NB4 (cell line): ENCODE results near the gene SAMD14.

ENCODE experiments used
- DNase-seq: peaks from one replicate; pipeline ENCODE4 v3.0.0; 2010; ENCODE audit warnings: low read depth
- H3K4me3 ChIP-seq: one replicate; pipeline ENCODE4 v1.5.1; 2011; ENCODE audit warnings: mild to moderate bottlenecking, low read depth, low read length, moderate library complexity
- CTCF ChIP-seq: IDR thresholded peaks from one replicate; pipeline ENCODE4 v1.5.1; 2012; ENCODE audit warnings: low read depth, low read length
- MAX ChIP-seq: IDR thresholded peaks from 2 replicates; pipeline ENCODE4 v1.6.1; 2011; ENCODE audit warnings: low read depth, low read length
- MYC ChIP-seq: IDR thresholded peaks from 2 replicates; pipeline ENCODE4 v1.6.1; 2011; ENCODE audit warnings: low read depth, low read length
- POLR2A ChIP-seq: IDR thresholded peaks from 2 replicates; pipeline ENCODE4 v1.6.1; 2011; ENCODE audit warnings: mild to moderate bottlenecking; ENCODE audit not compliant: insufficient read length; ENCODE audit errors: extremely low read depth

Gene SAMD14

GRCh38 chr17:50070908-50071680 lies 58.9 kb downstream of the SAMD14 start:
- TF ChIP-seq MYC (no peak), CTCF (no peak), POLR2A (no peak), MAX (no peak)
- no peak for DNase-seq
- no peak overlapping the region for H3K4me3 ChIP-seq

DNA sequence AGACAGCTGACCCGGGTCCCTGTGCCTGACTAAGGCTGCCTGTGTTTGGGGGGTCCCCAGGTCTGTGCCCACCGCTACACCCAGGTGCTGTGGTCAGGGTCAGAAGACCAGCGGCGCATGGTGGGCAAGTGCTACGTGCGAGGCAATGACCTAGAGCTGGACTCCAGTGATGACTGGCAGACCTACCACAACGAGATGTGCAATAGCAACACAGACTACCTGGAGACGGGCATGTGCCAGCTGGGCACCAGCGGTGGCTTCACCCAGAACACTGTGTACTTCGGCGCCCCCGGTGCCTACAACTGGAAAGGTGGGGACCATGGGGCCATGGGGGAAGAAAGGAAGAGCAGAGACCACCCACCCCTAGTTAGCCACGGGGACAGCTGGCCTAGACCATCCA lies 62.0 kb downstream of the SAMD14 start:
- no peak overlapping the region for H3K4me3 ChIP-seq
- TF ChIP-seq MYC (no peak), POLR2A (no peak), MAX (no peak), CTCF (no peak)
- no peak for DNase-seq

DNA sequence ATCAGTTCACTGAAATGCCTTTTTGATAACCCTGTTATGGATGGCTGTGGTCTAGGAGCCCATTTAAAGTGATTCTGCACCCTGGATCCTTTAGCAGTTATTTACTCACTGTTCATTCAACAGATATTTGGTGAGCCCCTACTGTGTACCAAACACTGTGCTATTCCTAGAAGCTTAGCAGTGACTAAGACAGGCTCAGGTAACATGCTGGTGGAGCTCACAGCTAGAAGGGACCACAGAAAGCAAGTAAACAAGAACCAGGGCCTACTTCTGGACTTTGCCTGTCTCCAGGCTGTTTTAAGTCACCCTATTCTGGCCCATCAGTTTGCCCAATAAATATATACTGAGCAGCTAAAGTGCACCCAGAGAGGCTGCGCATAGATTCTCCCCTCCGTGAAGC lies 63.0 kb downstream of the SAMD14 start:
- TF ChIP-seq POLR2A (no peak), CTCF (no peak)
- no peak for DNase-seq
- no peak overlapping the region for H3K4me3 ChIP-seq

DNA sequence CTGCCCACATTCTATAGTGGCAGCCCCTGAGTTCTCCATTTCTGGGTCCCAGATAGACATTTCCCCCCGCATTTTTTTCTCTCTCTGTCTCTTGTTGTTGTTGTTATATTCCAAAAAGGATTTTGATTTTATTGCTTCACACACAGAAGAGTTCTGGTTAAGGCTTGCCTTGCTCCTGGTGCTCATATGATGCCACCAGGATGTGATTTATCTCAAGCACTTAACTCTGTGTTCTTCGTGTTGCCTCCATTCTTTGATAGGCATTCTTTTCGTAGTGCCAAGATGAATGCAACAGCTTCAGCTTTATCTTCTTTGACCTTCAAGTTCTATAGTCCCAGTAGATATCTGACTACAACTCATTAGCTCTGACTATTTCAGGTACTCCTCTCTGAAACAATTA lies 64.9 kb downstream of the SAMD14 start:
- TF ChIP-seq CTCF (no peak), POLR2A (no peak), MYC (no peak), MAX (no peak)
- no peak for DNase-seq
- H3K4me3 ChIP-seq: no peak overlapping the region

- TF ChIP-seq MYC (0 out of 2 replicates have a peak, but pooled peaks have one; percentile 16), CTCF (no peak), MAX (0 out of 2 replicates have a peak, but pooled peaks have one; percentile 5)
- peak; percentile 90 for DNase-seq
- no peak overlapping the region for H3K4me3 ChIP-seq
Measured at GRCh38 chr17:50064253-50065001, 65.5 kb downstream of the SAMD14 start.
